Activated gamma-delta T cell (primary cell): ENCODE results near the gene TOMM7.

Experiments used
- DNase-seq: peaks from one replicate; lab custom pipeline; 2025; lab: John Stamatoyannopoulos, UW
- total RNA-seq, 2 donors: gene quantifications; one replicate each; lab custom pipeline; 2026; lab: John Stamatoyannopoulos, UW

TOMM7 gene
- total RNA-seq: 131 to 160 reads per million in 2 donors

DNA sequence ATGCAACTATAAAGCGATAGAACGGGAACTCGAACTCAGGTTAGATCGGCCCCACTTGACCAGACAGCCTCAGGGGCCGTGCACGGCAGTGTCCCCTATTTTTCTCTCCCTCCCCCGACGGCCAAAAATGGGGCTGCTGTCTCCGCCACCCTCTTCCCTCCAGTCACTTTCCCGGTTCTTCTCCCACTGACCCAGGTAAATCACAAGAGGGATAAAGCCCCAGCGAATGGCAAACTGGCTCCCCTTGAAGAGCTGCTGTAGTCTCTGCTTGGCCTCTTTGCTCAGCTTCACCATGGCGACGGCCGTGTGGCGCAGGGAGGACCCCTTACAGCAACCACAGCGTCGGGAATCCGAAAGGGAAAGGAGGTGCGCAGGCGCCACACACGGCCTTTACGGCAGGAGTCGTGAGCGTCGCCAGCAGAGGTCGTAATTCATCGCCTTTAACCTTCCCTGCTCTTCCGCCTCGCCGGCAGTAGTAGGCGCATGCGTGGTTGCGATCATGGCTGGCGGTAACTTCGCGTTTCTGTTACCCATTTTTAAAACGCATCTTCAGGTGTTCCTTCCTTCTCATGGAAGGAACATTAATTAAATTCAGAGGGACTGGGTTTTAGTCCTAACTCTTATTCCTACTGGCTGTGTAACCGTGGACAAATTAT is at the start of gene TOMM7:
Gene TOMM7 (minus strand): TSS at position 364 of the 656 bp plus-strand sequence. CDS start 70 bp downstream, at position 294.
- peak; percentile 69 for DNase-seq

DNA sequence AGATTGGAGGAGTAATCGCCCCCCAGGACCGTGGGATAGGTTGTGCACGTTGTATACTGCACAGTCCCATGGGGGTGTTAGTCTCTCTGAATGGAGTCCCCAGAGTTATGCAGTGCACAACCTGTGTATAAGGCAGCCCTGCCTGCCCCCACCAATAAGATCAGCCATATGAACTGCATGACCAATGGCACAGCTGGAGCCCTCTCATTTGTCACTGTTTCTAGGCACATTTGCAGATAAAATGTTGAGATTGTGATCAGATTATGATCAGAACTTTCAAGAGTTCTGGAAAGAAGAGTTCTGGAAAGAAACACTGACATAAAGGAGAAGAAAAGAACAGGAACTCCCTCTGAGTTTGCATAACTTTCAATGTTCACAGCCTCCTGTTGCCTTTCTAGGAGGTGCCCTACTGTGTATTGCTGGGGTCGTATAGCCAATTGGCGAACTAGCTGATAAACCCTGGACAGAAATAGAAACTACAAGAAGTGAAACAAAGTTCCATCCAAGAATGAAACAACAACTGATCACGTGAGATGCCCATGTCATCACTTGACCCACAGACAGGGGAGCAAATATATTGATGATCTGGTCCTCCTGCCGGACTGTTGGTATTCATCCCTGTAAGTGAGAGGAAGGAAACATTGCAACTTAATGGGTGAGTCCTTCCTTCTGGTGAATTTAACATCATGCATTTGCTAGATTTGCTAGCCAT is 49.6 kb upstream of the TOMM7 start:
- DNase-seq: no peak

DNA sequence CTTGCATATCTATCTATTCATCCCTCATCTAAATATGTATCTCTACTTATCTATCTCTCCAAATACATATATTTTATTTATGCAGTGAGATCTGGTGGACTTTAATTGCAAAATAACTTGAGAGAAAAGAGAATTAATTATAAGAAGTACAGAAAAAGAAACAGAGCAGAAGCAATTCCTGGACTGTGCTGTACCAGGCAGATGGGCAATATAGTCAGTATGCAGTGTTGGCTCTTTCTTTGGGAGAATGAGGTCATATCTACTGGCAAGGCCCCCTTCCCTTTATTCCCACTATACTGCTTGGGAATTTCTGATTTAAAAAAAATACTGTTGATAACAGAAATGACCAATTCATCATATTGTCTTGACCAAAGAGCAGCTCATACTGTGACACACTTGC is 49.0 kb upstream of the TOMM7 start:
- no peak for DNase-seq

DNA sequence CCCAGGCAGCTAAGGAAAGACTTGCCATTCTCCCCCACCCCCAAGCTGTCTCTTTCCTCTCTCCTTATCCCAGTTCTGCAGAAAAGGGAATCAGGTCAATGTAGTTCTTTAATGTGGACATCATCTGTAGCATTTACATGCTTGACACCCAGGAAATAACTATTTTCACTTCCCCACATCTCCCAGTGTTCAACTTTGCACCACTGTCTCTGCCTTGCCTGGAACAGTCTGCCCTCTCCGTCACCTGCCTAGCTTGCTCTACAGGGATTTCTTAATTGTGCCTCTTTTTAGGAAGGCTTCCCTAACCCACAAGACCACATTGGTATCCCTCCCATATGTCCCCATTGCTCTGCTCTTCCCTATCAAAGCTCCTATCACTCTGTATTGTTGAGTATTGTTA is 45.9 kb upstream of the TOMM7 start:
- no peak for DNase-seq

DNA sequence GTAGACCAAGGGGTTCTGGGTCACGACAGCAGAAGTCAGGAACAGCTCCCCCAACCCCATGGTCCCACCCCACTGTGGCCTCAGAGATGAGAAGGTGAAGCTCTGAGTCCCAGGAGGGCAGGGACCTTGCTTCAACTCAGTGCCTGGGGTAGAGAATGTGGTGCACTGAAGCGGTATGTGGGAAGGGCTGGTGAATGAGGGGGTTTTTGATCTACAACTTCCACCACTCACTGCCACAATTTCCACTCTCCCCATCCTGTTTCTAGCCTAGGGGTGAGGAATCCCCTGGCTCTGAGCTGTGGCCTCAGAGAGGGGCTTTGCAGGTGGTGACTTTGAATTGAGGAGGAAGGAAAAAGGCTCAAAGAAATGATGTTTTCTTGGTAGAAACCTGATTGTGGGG is 44.9 kb upstream of the TOMM7 start:
- DNase-seq: no peak

DNA sequence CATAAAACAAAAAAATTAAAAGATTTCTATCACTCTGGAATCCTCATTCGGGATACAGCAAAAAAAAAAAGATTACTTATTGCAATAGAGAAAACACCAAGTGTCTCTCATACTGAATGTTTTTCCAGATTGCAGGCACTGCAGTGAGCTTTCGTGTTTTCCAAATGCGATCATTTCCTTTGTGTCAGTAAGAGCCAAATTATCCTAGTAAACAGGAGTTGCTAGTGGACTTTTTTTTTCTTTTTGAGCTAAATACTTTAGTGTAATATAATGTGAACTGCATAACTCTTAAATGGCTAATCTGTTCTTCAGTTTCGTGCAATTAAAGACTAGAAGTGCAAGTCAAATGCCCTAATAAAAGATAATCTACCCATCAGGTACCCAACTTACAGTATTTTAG is 44.4 kb upstream of the TOMM7 start:
- DNase-seq: no peak

DNA sequence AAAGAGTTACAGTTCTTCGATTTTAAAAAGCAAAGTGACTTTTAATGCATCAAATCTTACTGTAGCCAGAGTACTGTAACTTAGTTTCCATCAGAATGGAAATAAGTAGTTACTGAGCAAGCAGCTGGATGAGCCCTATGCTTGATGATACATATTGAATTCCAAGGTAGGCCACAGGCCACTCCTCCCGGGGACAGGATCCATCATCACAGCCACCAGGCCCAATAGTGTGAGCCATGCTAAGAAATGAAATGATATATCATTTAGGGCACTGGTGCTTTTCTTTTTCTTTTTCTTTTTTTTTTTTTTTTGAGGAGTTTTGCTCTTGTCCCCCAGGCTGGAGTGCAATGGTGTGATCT is 42.9 kb upstream of the TOMM7 start:
- DNase-seq: no peak

DNA sequence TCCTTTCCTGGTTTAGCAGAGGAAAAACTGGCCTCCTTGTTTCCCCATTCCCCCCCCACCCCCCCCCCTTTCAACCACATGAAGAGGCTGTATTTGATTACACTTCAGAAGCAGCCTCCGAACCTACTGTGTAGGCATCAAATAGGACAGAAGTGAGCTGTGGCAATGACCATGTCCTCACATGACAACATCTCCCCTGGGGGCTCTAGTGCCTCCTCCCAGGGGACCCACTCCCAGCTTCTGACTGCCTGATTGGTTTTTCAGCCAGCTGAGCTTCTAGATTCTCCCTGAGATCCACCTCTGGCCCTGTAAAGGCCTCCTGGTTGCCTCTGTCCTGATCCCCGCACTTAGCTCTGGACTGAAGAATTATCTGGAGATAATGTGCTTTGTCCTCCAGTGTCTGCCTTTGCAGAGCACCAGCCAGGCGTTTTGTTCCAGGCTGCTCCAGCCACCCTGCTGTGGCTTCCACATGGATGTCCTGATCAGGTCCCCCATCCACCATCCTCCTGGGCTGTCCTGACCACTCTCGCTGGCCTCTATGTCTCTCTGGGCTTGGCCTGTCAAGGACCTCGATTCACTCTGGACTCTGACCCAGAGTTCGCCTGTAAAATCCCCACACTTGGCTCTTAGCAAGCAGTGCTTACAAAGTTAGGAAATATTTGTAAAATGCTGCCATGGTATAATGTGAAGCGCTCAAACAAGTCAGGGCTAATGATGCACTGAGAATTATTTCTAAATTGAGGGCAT is 42.4 kb upstream of the TOMM7 start:
- DNase-seq: no peak

DNA sequence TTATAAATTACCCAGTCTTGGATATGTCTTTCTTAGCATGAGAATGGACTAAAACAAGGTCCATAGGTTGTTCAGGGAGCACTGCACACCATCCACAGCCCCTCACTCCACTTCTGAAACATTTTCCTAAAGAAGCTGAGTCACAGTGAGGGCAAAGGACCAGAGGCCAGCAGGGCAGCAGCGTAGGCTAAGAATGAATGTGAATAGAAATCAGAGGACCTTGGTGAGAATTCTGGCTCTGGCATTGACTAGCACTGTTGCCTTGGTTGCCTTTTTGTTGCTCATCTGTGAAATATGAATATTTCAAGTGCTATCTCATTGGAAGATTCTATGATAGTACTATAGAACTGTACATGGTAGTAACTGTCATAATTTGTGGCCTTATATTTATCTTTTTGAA is 41.7 kb upstream of the TOMM7 start:
- no peak for DNase-seq

DNA sequence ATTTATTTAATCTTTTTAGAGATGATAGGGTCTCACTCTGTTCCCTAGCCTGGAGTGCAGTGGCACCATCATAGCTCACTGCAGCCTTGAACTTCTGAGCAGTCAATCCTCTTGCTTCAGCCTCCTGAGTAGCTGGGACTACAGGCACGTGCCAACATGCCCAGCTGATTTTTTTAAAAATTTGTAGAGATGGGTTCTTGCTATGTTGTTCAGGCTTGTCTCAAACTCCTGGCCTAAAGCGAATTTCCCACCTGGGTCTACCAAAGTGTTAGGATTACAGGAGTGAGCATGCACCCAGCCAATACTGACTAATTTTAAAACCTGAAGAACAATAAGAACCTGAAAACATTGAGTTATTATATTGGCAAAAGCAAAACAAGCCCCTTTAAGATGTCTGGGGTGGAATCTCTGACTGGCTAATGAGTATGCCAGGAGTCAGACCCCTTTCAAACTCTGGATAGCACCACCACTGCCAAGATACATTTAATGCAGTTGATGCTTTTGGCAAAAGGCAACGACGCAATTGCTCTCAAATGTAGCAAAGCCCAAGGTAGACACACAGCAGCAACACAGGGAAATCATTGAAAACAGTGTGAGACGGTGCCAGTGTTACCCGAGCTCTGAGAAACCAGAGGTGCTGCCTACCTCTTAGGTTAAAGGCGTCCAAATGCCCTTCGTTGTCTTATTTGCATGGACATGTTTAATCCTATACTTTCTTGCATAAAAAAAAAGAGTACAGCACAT is 40.7 kb upstream of the TOMM7 start:
- DNase-seq: no peak

DNA sequence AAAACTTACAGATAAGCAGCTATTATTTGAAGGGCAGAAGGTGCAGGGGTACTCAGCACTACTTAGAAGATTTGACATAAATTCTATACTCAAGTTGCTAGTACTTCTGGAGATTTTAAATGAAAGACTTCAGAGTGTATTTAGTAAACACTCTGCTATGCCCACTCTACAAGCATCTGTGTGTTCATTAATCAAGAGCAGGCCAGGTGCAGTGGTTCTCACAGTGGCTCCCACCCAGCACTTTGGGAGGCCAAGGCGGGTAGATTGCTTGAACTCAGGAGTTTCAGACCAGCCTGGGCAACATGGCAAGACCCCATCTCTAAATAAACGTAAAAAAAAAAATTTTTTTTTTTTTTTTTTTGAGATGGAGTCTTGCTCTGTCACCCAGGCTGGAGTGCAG is 38.9 kb upstream of the TOMM7 start:
- no peak for DNase-seq

DNA sequence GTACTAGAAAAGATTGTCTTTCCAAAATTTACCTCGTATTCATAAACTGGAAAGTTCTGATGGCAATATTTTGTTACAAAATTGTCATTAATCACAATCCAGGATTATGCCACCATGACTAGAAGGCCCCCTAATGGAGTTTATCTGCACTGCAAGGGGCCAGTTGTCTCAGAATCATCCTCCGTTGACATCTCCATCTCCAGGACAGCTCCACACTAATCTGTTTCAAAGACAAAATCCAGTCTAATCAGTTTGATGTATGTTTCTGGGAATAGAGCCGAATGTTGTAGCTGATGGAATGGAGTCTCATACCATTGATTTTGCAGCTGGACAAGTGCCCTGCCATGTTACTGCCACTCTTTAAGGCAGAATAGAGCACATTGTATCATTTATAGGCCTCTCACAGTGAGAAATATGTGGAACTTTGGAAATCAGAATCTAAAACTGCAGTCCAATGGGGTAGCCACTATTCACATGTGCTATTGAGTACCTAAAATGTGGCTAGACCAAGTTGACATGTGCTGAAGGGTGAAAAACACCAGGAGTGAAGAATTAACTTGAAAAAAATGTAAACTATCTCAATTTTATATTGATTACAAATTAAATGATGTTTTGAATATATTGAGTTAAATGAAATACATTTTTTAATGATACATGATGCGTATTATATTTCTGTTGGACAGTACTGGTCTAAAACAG is 38.3 kb upstream of the TOMM7 start:
- no peak for DNase-seq

DNA sequence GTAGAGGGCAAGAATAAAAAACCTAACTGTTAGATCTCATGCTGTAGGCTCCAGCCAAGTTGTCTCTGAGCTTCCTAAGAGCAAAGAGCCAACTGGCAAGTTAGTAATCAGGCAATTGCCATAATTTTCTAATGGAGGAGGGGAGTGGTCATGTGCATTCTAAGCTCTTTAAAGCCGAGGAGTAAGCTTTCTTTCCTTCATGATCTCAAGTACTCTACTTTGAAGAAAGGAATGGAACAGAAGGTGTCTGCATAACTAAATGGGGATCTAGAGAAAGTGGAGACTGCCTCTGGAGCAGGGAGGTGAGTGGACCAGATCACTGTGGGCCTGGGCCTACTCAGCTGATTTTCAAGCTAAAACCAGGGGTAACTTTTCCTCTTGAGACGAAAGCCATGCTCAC is 37.7 kb upstream of the TOMM7 start:
- no peak for DNase-seq

DNA sequence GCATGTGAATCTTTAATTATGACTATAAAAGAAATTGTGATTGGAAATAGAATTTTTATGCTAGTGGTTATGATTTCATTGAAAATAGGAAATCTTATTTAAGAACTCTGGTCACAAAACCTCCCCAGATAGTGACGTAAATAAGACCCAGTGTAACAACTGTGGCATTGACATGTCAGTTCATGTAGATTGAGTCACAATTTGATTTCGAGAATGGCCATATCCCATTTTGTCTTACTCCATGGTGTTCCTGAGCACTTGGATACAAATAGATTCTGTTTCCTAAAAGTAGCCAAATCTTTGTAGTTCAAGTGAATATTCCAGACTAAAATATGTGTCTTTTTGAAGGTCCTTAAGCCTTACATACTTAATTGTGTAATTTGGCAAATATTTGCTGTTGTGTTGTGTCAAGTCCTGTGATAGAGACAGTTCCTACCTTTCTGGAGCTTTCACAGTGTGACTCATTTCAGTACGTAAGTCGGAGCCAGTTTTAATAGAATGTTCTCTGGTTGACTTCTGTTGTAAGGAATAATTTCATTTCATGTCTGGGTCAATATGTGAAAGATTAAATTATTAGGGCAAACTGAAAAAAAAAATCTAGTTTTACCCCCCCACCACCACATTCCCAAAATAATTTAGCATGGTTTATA is 37.1 kb upstream of the TOMM7 start:
- no peak for DNase-seq

DNA sequence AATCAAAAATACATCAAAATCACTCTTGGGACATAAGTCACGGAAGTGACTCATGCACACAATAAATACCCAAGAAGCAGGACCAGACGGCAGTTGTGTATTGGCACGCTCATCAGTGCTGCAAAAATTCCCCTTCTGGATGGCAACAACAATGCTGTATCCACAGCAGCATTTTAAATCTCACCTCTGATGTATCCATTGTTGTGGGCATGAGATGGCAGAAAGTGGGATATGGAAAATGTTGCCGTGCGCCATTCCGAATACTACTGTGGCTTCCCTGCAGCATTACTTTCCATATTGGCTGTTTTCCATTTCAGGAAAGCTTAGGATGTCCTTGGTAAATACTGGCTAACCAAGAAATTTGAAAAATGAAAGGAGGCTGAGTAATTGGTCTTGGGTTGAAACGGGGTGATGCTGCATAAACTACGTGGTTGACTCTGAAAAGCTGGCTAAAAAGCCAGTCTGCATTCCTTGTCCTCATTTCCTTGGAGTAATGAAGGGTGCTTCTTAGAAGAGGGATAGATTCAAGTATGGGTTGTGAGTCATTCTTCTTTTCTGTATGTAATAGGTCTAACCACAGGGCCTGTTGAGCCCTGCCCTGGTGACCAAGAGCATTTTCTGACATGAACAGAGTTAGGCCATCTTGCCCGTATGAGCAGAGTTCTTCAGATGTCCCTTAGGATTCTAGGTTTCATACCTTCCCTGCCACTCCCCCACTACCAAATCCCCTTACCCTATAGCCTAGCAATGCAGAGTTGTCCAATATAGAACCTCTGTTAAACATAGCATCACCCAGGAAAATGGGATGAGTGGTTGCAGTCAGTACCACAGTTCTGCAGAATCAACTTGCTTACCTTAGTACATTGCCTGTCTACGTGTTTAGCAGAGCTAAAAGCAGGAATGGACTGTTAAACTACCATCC is 36.3 kb upstream of the TOMM7 start:
- no peak for DNase-seq

DNA sequence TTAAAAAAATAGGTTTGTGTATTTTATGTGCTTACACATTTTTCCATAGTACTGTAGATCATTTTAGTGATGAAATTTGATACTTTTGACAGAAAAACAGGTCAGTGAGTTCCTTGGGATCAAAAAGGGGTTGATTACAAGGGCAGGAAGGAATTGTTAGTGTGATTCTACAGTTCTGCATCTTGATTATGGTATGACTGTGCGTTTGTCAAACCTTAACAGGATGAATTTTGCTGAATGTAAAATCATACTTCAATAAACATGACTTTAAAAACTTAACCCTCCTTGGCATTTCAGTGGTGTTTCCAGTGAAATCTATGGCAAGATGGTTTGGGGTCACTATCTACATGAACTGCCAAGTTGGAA is 35.6 kb upstream of the TOMM7 start:
- DNase-seq: no peak

DNA sequence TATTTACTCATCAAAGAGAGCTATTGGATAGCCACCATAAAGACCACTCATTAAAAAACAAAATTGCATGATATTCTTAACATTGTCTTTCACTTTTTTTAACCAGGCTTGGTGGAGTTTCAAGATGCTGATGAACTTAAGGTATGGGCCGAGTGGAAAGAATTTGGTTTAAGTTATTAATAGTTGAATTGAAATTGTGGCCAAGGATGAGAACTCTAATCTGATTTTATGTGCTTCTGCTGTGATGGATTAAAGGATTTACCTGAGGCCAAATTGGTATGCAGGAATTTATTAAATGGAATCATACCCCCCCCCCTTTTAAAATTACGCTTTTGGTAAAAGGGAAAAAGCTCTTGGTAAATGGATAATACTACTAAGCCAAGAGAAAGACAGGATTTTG is 33.8 kb upstream of the TOMM7 start:
- no peak for DNase-seq

DNA sequence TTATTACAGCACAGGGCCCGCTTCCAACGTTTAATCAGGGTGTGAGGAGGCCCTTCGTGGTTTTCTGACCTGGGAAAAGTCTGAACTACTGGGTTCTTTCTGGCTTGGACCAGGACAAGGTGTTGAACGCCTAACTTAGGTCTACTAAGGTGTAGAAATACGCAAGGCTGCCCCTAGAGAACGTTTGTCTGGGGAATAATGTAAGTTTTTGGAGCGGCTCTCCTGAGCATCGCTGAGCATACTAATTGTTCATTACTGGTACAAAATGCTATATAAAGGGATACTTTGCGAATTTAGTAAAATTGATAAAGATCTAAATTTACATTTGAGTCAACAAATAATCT is 32.4 kb upstream of the TOMM7 start:
- no peak for DNase-seq

DNA sequence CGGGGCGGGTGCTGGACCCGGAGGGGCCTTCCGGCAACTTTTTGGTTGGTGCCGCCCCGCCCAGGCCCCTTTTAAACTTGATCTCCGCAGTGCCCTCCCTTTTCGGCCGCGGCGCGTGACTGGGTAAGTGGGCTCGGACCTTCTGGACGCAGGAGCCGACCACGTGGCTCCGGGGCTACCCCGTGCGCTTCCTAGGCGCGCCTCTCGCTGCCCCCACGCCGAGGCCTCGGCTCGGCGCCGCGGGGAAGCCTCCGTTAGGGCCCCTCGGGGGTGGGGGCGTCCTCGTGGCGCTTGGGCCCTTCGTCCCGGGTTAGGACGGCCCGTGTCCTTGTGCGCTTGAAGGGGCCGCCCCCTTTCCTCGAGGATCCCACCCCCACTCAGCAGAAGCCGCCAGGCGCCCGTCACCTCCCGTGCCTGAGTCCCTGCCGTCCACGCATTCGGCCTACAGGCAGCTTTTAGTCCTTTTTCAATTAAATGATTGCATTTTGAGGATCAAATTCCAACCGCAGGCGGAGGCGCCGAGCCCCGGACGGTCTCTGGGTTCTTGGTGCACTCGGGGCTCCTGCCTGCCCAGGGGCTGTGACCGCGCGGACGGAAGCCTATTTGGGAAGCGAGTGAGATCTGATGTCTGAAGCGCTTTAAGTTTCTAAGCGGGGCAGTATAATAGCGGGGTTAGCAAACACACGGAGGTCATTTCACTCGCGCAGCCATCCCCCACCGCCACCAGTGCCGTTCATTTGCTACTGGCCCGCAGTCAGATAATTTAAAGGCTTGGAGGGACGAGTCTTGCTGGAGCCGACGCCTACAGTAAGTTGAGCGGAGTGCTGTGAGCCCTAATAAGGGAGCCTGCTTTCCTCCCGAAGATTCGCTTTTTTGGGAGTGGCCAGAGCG is 31.8 kb upstream of the TOMM7 start:
- peak; percentile 71 for DNase-seq
